Neural progenitor cell (in vitro differentiated cells): Measurements from ENCODE around the gene CLCN6. TPM values are rescaled to one million over a fixed set of nuclear protein-coding genes. Genes with fewer than 3 reads are reported as not detected.

Experiments used
- DNase-seq: peaks from one replicate; pipeline ENCODE4 v3.0.0-alpha.2; 2016; ENCODE audit warnings: low spot score
- H2AFZ ChIP-seq: fragments of 200-600 bp; sonication (generic); replicated peaks from 2 replicates; pipeline ENCODE4 v1.6.1; 2016; ENCODE audit warnings: antibody characterized with exemption
- H3F3A ChIP-seq: fragments of 200-600 bp; sonication (generic); 2 replicates; pipeline ENCODE4 v1.6.1; 2016; ENCODE audit warnings: antibody characterized with exemption, low read depth
- H3K27ac ChIP-seq: fragments of 200-600 bp; sonication (generic); 2 replicates; pipeline ENCODE4 v1.5.1; 2016; ENCODE audit warnings: mild to moderate bottlenecking
- H3K27me3 ChIP-seq: fragments of 200-600 bp; sonication (generic); 2 replicates; pipeline ENCODE4 v1.6.1; 2016; ENCODE audit warnings: mild to moderate bottlenecking, moderate library complexity
- H3K36me3 ChIP-seq: fragments of 200-600 bp; sonication (generic); 2 replicates; pipeline ENCODE4 v1.5.1; 2016
- H3K4me1 ChIP-seq: fragments of 200-600 bp; sonication (generic); 2 replicates; pipeline ENCODE4 v1.6.1; 2016; ENCODE audit warnings: mixed run types
- H3K4me2 ChIP-seq: fragments of 200-600 bp; sonication (generic); 2 replicates; pipeline ENCODE4 v1.6.1; 2016
- H3K4me3 ChIP-seq: fragments of 200-600 bp; sonication (generic); 2 replicates; pipeline ENCODE4 v1.5.1; 2016
- H3K79me2 ChIP-seq: fragments of 200-600 bp; sonication (generic); 2 replicates; pipeline ENCODE4 v1.6.1; 2016; ENCODE audit warnings: low read depth
- H3K9ac ChIP-seq: fragments of 200-600 bp; sonication (generic); 2 replicates; pipeline ENCODE4 v1.6.1; 2016
- H3K9me3 ChIP-seq: fragments of 200-600 bp; sonication (generic); 2 replicates; pipeline ENCODE4 v1.5.1; 2016; ENCODE audit warnings: low read depth
- H4K20me1 ChIP-seq: fragments of 200-600 bp; sonication (generic); 2 replicates; pipeline ENCODE4 v1.6.1; 2016; ENCODE audit warnings: low read depth
- H3K27ac Mint-ChIP-seq: 3 replicates; pipeline ENCODE4 v1.8.0; 2021; ENCODE audit warnings: mixed read lengths
- H3K27me3 Mint-ChIP-seq: 2 replicates; pipeline ENCODE4 v1.8.0; 2022; ENCODE audit warnings: low read depth, mild to moderate bottlenecking, inconsistent platforms, moderate library complexity, mixed read lengths; ENCODE audit not compliant: insufficient read depth
- H3K36me3 Mint-ChIP-seq: 3 replicates; pipeline ENCODE4 v1.8.0; 2021; ENCODE audit warnings: mixed read lengths
- H3K4me1 Mint-ChIP-seq: 3 replicates; pipeline ENCODE4 v1.8.0; 2021; ENCODE audit warnings: mixed read lengths
- H3K4me3 Mint-ChIP-seq: 3 replicates; pipeline ENCODE4 v1.8.0; 2021; ENCODE audit warnings: mild to moderate bottlenecking, moderate library complexity, mixed read lengths
- H3K9me3 Mint-ChIP-seq: 3 replicates; pipeline ENCODE4 v1.8.0; 2020; ENCODE audit warnings: mixed read lengths
- CTCF ChIP-seq: fragments of 200-600 bp; sonication (generic); IDR thresholded peaks from 2 replicates; pipeline ENCODE4 v1.5.1; 2017; ENCODE audit warnings: antibody characterized with exemption, mild to moderate bottlenecking
- EZH2 ChIP-seq: fragments of 200-600 bp; sonication (generic); IDR thresholded peaks from 2 replicates; pipeline ENCODE4 v1.6.1; 2017; ENCODE audit warnings: antibody characterized with exemption, mild to moderate bottlenecking, moderate library complexity
- EZH2phosphoT487 ChIP-seq: fragments of 200-600 bp; sonication (generic); IDR thresholded peaks from 2 replicates; pipeline ENCODE4 v1.6.1; 2017; ENCODE audit warnings: antibody characterized with exemption
- total RNA-seq: library from RNA; depleted of rRNA; stranded (reverse); fragments of >200 nt; gene quantifications from 2 replicates; pipeline ENCODE4 v1.2.3, GENCODE V29; 2015; ENCODE audit warnings: low replicate concordance

The CLCN6 gene
- total RNA-seq, 1 donor from 2014 or later: 10.3 TPM

GRCh38 chr1:11770011-11770410 lies 36.0 kb upstream of the CLCN6 start:
- Histone ChIP-seq H3K27ac (no peak overlapping the region), H3K4me2 (no peak overlapping the region), H3F3A (no peaks in the 10 kb centered on the region), H3K4me1 (peaks cover 3% of the 10 kb centered on the region), H3K9ac (no peak overlapping the region), H3K79me2 (no peaks in the 10 kb centered on the region), H3K4me3 (no peak overlapping the region), H3K27me3 (peaks cover 8% of the 10 kb centered on the region), H2AFZ (no peak overlapping the region), H3K9me3 (no peaks in the 10 kb centered on the region), H3K36me3 (no peaks in the 10 kb centered on the region), H4K20me1 (no peaks in the 10 kb centered on the region)
- Mint-ChIP-seq H3K4me3 (no peak overlapping the region), H3K9me3 (no peaks in the 10 kb centered on the region), H3K4me1 (peaks cover 2% of the 10 kb centered on the region), H3K27ac (no peak overlapping the region), H3K36me3 (no peaks in the 10 kb centered on the region), H3K27me3 (peaks cover 3% of the 10 kb centered on the region)
- TF ChIP-seq CTCF: no peak
- DNase-seq: no peak

GRCh38 chr1:11771481-11772043 lies 34.4 kb upstream of the CLCN6 start:
- no peak for DNase-seq
- Mint-ChIP-seq H3K27ac (no peak overlapping the region), H3K4me1 (no peaks in the 10 kb centered on the region), H3K9me3 (no peaks in the 10 kb centered on the region), H3K36me3 (no peaks in the 10 kb centered on the region), H3K4me3 (no peak overlapping the region), H3K27me3 (peaks cover 3% of the 10 kb centered on the region)
- Histone ChIP-seq H3K4me2 (no peak overlapping the region), H3K9ac (no peak overlapping the region), H3K9me3 (no peaks in the 10 kb centered on the region), H3K36me3 (no peaks in the 10 kb centered on the region), H3K27ac (no peak overlapping the region), H3K79me2 (no peaks in the 10 kb centered on the region), H3K4me1 (peaks cover 2% of the 10 kb centered on the region), H3F3A (no peaks in the 10 kb centered on the region), H3K27me3 (no peaks in the 10 kb centered on the region), H2AFZ (no peak overlapping the region), H3K4me3 (no peak overlapping the region), H4K20me1 (no peaks in the 10 kb centered on the region)
- TF ChIP-seq CTCF (no peak), EZH2phosphoT487 (no peak), EZH2 (no peak)

GRCh38 chr1:11772458-11772857 lies 33.5 kb upstream of the CLCN6 start:
- Histone ChIP-seq H3K9me3 (no peaks in the 10 kb centered on the region), H3K4me1 (no peaks in the 10 kb centered on the region), H3K9ac (no peak overlapping the region), H3K27me3 (no peaks in the 10 kb centered on the region), H3K79me2 (no peaks in the 10 kb centered on the region), H3K4me2 (no peak overlapping the region), H3K36me3 (no peaks in the 10 kb centered on the region), H3K27ac (no peak overlapping the region), H2AFZ (no peak overlapping the region), H3K4me3 (no peak overlapping the region), H4K20me1 (no peaks in the 10 kb centered on the region), H3F3A (no peaks in the 10 kb centered on the region)
- Mint-ChIP-seq H3K27me3 (peaks cover 3% of the 10 kb centered on the region), H3K4me3 (no peak overlapping the region), H3K9me3 (no peaks in the 10 kb centered on the region), H3K36me3 (no peaks in the 10 kb centered on the region), H3K27ac (no peak overlapping the region), H3K4me1 (no peaks in the 10 kb centered on the region)
- TF ChIP-seq EZH2 (no peak), EZH2phosphoT487 (no peak), CTCF (no peak)
- no peak for DNase-seq
